ENCODE data around the gene POTEJ. TPM values are rescaled to one million over a fixed set of nuclear protein-coding genes. Genes with fewer than 3 reads are reported as not detected.
"Not testable (repeated sequence)": the region's sequence is repeated elsewhere in the genome, so short reads cannot be mapped to it uniquely, and the experiment has no call there.

Gene POTEJ
- total RNA-seq, 1 donor from 2014 or later, result not detected

DNA sequence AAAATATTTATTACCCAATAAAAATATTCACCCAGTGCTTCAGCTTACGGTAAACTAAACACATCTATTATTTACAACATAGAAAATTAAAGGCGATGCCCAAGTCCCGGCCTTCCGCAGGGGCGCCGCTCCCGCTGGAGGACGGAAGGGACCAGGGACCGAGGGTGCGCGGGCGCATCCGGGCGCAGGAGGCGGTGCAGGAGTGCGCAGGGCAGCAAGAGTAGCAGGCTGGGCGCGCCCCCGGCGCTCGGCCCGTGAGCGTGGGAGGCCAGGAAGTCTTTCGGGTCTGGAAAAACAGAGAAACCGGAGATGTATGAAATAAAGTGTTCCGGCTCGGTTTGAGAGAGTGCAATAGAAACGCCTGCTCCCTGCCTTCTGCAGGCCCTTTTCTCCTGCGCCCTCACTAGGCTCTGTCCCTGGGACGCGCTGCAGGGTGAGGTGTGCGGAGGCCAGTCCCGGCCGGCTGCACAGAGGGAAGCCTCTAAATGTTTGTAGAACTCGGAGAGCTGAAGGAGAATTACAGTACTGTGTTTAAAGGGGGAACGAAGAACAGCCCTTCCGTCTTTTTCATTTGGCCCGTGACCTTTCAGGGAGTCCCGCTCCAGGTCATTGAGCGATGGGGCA is 18.3 kb upstream of the POTEJ start:
- H3K4me3 ChIP-seq (ENCODE audit: low read depth, low read length), result not testable (repeated sequence)

DNA sequence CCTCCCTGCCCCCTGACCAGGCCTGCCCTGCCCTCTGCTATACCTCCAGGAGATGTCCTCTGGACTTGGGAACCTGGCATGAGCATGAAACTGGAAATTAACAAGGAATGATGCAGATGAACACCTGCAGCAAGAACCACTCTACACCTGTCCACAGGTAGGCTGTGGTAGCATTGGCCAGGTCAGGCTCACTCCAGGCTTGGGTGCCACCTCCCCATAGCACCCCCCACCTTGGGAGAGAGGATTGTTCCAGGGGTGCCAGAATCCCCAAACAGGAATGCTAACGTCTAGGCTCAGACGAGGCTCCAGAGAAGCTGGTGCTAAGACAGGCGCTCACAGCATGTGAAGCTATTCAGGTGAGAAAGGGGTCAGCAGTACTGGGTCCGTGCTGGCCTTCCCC is 17.2 kb upstream of the POTEJ start:
- DNase-seq (ENCODE audit: low read depth); H3K36me3 ChIP-seq (ENCODE audit: control insufficient read depth, insufficient read depth, low read length); H3K4me3 ChIP-seq (ENCODE audit: low read depth, low read length); H3K27me3 ChIP-seq (ENCODE audit: control insufficient read depth, insufficient read depth, low read length): not testable (repeated sequence)

More for the DNA sequence above, 18.3 kb upstream of the POTEJ start:
- H3K27me3 ChIP-seq (ENCODE audit: control insufficient read depth, insufficient read depth, low read length); H3K36me3 ChIP-seq (ENCODE audit: control insufficient read depth, insufficient read depth, low read length); DNase-seq (ENCODE audit: low read depth): not testable (repeated sequence)

DNA sequence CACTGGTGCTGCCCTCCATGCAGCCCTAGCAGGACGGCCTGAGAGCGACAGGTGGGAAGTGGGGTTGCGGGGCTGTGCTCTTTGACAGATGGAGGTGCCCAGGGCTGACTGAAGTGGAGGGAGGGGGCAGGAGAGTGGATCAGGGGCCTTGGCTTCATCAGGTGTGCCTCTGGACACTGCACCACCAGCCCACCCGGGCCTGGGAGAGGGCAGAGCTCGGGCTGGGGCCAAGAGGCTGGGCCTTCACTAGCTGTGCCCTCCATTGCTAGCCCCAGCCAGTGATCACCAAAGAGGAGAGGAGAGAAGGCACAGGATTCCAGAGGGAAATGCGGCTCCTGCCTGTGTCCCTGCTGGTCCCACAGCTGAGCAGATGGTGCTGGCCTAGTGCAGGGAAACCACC is 14.5 kb upstream of the POTEJ start:
- H3K4me3 ChIP-seq (ENCODE audit: low read depth, low read length); H3K27me3 ChIP-seq (ENCODE audit: control insufficient read depth, insufficient read depth, low read length); DNase-seq (ENCODE audit: low read depth); H3K36me3 ChIP-seq (ENCODE audit: control insufficient read depth, insufficient read depth, low read length): not testable (repeated sequence)

DNA sequence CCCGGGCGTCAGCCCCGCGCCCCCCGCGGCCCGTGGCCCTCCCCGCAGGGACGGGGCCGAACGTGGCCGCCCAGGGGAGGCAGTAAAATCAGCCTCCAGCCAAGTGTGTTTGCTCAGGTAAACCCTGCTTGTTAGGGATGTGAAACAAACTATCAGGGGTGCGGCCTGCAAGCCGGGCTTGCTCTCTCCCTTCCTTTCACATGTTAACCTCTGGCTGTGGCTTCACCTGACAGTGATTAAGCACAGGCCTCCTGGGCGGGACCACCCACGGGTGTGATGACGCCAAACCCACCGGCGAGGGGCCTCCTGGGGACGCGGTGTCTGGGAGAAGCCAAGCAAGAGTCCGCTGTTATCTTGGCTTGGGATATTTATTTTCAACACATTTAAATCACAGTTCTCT is 13.2 kb upstream of the POTEJ start:
- H3K27me3 ChIP-seq (ENCODE audit: control insufficient read depth, insufficient read depth, low read length); DNase-seq (ENCODE audit: low read depth); H3K4me3 ChIP-seq (ENCODE audit: low read depth, low read length); H3K36me3 ChIP-seq (ENCODE audit: control insufficient read depth, insufficient read depth, low read length): not testable (repeated sequence)

DNA sequence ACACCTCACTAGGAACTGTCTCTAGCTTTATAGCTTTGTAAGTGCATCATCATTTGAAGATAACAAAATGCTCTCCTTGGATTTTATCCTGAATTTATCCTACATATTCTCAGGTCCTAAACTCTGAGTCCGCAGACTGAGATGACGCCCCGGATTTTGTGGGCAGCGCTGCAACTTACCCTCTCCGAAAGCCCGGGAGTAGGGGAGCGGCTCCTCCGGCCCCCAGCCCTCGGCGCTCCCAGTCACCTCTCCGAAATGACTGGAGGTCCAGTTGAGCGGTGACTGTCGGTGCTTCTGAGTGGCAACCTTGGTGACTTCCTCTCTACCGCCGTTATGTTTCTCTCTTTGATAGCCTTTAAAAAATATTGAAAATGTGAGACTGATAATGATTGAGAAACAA is 12.8 kb upstream of the POTEJ start:
- H3K27me3 ChIP-seq (ENCODE audit: control insufficient read depth, insufficient read depth, low read length); H3K36me3 ChIP-seq (ENCODE audit: control insufficient read depth, insufficient read depth, low read length); H3K4me3 ChIP-seq (ENCODE audit: low read depth, low read length); DNase-seq (ENCODE audit: low read depth): not testable (repeated sequence)

DNA sequence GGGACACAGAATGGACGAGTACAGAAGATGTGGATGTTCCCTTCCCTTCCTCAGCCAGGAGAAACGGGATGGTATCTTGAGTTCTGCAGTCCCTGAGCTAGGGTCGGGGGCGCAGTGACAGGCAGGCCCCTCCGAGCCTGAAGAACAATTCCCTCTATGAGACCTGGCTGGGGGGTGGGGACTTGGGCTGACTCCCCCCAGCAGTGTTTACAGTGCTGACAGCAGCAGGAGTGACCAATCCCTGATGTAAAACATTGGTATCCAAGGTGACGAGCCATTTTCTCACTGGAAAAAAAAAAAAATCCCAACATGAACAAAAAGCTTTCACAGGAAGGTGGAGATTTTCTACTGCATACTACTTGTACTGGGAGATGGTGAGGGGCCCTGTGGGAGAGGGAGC is 11.8 kb upstream of the POTEJ start, which contains the start of gene CFC1:
Gene CFC1, minus strand, starts transcription at position 183 of the 400 bp plus-strand sequence. CDS start 288 bp downstream, outside the sequence.
- DNase-seq (ENCODE audit: low read depth), result not testable (repeated sequence)

DNA sequence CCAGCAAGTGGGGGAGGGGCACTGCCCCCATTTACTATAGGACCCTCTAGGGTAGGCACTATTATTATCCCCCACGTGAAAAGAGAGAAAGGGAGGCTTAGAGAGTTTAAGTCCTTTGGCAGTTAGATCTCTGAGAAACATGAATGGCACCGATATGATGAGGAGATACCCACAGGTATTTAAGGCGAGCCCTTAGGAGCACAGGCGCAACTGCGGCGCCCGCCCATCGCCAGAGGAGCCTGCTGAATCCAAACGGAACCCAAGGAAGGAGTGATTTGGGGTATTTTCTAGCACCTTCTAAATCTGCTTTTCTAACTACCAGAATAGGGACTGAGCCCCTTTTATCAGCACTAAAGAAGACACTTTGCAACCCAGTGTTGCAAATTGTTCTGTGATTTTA is 11.3 kb upstream of the POTEJ start:
- not testable (repeated sequence) for H3K4me3 ChIP-seq (ENCODE audit: low read depth, low read length); H3K36me3 ChIP-seq (ENCODE audit: control insufficient read depth, insufficient read depth, low read length); DNase-seq (ENCODE audit: low read depth); H3K27me3 ChIP-seq (ENCODE audit: control insufficient read depth, insufficient read depth, low read length)

More for the DNA sequence above, 11.8 kb upstream of the POTEJ start, which contains the start of gene CFC1:
- H3K27me3 ChIP-seq (ENCODE audit: control insufficient read depth, insufficient read depth, low read length); H3K4me3 ChIP-seq (ENCODE audit: low read depth, low read length); H3K36me3 ChIP-seq (ENCODE audit: control insufficient read depth, insufficient read depth, low read length): not testable (repeated sequence)

DNA sequence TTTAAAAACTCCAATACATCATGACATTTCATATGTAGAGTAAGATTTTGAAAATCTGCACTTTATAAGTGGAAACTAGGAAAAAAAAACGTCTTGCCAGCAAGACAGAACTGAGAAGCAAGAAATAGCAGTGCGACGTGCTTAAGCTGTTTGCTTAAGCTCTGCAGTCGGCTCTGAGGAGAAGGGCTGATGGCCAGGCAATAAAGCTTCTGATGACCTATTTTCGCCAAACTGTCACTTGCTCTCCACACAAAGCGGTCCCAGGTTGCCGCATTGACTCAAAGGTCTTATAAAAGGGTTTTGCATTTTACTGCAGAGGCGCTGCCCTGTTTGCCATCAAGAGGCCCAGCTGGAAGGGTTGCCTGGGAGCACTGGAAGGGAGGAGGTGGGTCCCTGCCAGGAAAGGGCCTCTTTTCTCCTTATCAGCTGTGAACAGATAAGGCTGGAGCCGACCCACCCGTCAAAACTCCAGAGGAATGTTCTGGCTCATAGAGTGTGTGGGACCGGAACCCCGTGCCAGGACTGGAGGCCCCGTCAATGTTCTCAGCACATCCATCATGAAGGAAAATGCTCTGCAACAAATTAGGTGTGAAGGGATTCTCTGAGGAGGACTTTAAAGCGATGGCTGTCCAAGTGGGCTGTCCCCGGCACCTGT is 9.5 kb upstream of the POTEJ start:
- H3K36me3 ChIP-seq (ENCODE audit: control insufficient read depth, insufficient read depth, low read length); DNase-seq (ENCODE audit: low read depth); H3K27me3 ChIP-seq (ENCODE audit: control insufficient read depth, insufficient read depth, low read length); H3K4me3 ChIP-seq (ENCODE audit: low read depth, low read length): not testable (repeated sequence)

DNA sequence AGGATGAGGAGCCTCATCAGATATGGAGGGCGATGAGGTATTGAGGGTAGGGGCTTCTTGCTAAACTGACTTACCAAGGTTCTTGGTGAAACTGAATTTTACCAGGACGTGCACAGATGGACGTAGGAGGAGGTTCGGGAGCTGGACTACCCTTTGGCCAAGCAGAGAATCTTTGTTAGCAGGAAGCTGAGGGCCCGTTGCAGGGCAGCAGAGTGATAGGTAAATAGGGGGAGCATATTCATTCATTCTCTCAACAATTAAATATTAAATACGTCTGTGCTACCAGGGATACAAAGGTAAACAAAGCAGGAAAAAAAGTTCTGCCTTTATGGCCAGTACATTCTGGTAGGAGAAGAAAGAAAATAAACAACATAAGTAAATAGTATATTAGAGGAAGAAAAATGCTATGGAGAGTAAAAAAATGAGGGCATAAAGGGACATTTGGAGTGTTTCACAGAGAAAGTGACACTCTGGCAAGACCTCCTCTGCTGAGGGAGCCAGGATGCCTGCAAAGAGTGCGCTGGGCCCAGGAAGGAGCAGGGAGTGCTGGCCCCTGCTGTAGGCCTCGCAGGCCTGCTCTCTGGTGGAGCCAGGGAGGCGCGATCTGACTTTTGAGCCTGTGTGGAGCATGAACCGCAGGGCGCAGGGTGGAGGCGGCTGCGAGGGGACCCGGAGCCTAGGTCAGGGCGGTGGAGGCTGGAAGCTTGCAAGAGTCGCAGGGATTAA is 2.8 kb upstream of the POTEJ start:
- H3K36me3 ChIP-seq (ENCODE audit: control insufficient read depth, insufficient read depth, low read length); H3K4me3 ChIP-seq (ENCODE audit: low read depth, low read length); H3K27me3 ChIP-seq (ENCODE audit: control insufficient read depth, insufficient read depth, low read length); DNase-seq (ENCODE audit: low read depth): not testable (repeated sequence)

DNA sequence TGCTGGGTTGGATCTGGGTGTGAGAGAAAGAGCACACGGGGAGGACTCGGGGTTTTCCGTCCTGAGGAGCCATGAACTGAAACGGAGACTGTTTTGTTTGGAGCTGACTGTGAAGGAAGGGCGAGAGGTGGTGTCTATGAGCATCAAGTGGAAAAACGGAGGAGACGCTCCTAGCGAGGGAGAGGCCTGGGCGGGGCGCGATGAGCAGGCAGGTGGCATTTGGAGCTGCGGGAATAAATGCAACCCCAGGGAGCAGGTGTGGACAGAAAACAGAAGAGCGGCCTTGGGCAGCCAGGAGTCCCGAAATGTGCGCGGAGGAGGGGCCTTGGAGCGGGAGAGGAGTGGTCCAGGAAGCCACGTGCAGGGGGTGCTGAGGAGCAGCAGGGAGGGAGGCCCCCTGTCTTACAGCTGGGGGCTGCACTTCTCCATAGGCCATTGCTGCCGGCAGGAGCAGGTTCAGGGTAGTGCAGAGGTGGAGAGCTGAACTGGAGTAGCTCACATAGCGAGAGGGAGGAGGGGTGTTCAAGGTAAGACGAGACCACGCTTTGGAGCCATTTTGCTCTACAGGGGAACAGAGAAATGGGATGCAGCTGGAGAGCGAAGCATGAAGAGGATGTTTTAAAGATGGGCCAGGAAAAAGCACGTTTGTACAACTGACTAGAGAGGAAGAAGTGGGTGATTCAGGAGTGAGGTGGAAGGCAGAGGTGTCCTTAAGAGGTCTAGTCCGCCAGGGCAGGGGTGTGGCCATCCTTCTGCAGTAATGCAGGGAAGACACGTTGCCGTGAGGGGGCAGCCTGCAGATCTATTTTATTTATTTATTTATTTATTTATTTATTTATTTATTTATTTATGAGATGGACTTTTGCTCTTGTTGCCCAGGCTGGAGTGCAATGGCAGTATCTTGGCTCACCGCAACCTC is 2.0 kb upstream of the POTEJ start:
- H3K36me3 ChIP-seq (ENCODE audit: control insufficient read depth, insufficient read depth, low read length); H3K4me3 ChIP-seq (ENCODE audit: low read depth, low read length); H3K27me3 ChIP-seq (ENCODE audit: control insufficient read depth, insufficient read depth, low read length); DNase-seq (ENCODE audit: low read depth): not testable (repeated sequence)

DNA sequence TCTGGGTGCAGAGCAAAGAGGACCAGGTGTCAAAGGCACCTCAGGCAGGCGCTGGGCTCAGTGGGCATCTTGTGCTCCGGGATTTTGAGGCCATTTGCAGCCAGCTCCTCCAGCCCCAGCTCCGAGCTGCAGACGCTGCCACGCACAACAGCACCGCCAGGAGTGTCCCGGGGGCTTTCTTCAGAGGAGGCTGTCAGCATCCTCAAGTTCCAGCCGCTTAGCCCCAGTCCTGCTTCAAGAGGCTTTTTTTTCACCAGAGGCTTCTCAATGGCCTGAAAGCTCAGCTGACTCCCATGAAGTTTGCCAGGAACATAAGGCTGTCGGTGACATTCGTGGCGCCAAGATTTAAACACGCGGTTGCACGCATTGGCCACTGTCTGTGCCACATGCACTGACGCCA is 754 bp upstream of the POTEJ start:
- not testable (repeated sequence) for H3K4me3 ChIP-seq (ENCODE audit: low read depth, low read length); H3K36me3 ChIP-seq (ENCODE audit: control insufficient read depth, insufficient read depth, low read length); H3K27me3 ChIP-seq (ENCODE audit: control insufficient read depth, insufficient read depth, low read length); DNase-seq (ENCODE audit: low read depth)

DNA sequence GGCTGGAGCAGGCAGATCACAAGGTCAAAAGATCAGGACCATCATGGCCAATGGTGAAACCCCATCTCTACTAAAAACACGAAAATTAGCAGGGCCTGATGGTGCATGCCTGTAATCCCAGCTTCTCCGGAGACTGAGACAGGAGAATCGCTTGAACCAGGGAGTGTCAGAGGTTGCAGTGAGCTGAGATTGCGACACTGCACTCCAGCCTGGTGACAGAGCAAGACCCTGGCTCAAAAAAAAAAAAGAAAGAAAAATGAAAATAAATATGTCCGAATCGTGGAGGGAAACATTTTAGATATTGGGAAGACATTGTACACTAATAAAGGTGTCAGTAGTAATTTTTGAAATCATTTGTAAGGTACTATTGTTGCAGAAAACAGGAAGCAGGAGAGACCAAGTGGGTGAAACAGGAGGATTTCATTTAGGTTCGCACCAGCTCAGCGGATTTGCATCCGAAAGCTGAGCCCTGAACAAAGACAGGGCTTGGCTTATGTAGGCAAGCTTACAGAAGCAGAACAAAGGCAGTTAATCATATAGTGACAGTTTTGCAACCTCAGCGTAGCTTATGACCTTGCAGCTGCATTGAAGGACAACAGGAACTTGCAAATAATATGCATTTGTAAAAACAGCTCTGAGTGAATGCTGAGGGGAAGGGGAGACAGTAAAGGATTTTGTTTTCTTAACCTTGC is 17.7 kb downstream of the POTEJ start:
- DNase-seq (ENCODE audit: low read depth); H3K27me3 ChIP-seq (ENCODE audit: control insufficient read depth, insufficient read depth, low read length); H3K36me3 ChIP-seq (ENCODE audit: control insufficient read depth, insufficient read depth, low read length); H3K4me3 ChIP-seq (ENCODE audit: low read depth, low read length): not testable (repeated sequence)

DNA sequence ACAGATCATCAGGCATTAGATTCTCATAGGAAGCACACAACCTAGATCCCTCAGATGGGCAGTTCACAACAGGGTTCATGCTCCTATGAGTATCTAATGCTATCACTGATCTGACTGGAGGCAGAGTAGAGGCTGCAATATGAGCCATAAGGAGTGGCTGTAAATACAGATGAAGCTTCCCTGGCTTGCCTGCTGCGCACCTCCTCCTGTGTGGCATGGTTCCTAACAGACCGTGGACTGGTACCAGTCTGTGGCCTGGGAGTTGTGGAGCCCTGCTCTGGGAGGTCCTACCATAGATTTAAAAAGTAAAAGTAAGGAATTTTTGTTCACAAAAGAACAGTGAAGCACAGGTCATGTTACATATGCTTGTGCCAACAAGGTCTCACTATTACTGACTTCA is 27.7 kb downstream of the POTEJ start:
- not testable (repeated sequence) for H3K27me3 ChIP-seq (ENCODE audit: control insufficient read depth, insufficient read depth, low read length); DNase-seq (ENCODE audit: low read depth); H3K36me3 ChIP-seq (ENCODE audit: control insufficient read depth, insufficient read depth, low read length); H3K4me3 ChIP-seq (ENCODE audit: low read depth, low read length)

DNA sequence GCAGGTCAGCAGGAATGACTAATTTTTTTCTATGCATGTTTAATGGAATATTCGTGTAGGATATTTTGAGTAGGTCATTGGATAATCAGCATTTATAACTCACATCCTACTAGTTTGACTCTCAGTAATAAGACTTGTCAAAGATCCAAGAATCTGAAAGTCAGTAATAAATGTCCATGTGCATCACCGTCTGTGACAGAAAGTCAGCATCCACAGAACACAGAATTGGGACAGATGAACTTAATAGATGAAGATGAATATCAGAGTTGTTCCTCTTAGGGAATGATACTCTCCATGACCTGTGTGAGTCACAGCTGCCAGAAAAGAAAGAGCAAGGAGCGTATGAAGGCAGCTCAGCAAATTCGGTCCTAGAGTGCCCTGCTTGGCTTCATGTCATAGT is 30.4 kb downstream of the POTEJ start:
- not testable (repeated sequence) for H3K27me3 ChIP-seq (ENCODE audit: control insufficient read depth, insufficient read depth, low read length); DNase-seq (ENCODE audit: low read depth)

More for the DNA sequence above, 30.4 kb downstream of the POTEJ start:
- H3K4me3 ChIP-seq (ENCODE audit: low read depth, low read length); H3K36me3 ChIP-seq (ENCODE audit: control insufficient read depth, insufficient read depth, low read length): not testable (repeated sequence)
